Tibial nerve (tissue), 4 donors: Measurements from ENCODE around the gene IFNAR2. TPM values are rescaled to one million over a fixed set of nuclear protein-coding genes. Genes with fewer than 3 reads are reported as not detected.
"Not testable (repeated sequence)": the region's sequence is repeated elsewhere in the genome, so short reads cannot be mapped to it uniquely, and the experiment has no call there.

Experiments used
- DNase-seq, 2 donors: peaks; one replicate each; pipeline ENCODE4 v3.0.0-alpha.2; 2019; ENCODE audit warnings: low spot score in 2 of 2
- H3K27ac ChIP-seq, 4 donors: fragments of 200-600 bp; sonication (generic) in 3 of 4; one replicate each; pipeline ENCODE4 v1.5.1; 2017 to 2019; ENCODE audit warnings: mild to moderate bottlenecking in 1 of 4
- H3K27me3 ChIP-seq, 2 donors: fragments of 200-600 bp; sonication (generic) in 1 of 2; one replicate each; pipeline versions ENCODE4 v1.5.1 to v1.6.0; 2017 to 2019
- H3K36me3 ChIP-seq, 3 donors: fragments of 200-600 bp; sonication (generic); one replicate each; pipeline ENCODE4 v1.5.1; 2018 to 2019
- H3K4me1 ChIP-seq, 4 donors: fragments of 200-600 bp; sonication (generic) in 3 of 4; one replicate each; pipeline ENCODE4 v1.5.1; 2017 to 2019
- H3K4me3 ChIP-seq, 4 donors: fragments of 200-600 bp; sonication (generic) in 3 of 4; one replicate each; pipeline ENCODE4 v1.5.1; 2017 to 2019; ENCODE audit warnings: mild to moderate bottlenecking in 1 of 4, moderate library complexity in 1 of 4
- H3K9me3 ChIP-seq, 4 donors: fragments of 200-600 bp; sonication (generic) in 3 of 4; one replicate each; pipeline ENCODE4 v1.5.1; 2017 to 2019
- EP300 ChIP-seq, 2 donors: sonication (generic); formaldehyde crosslinking; IDR thresholded peaks; one replicate each; pipeline ENCODE4 v1.6.1; 2017; ENCODE audit warnings: antibody characterized with exemption in 2 of 2, mild to moderate bottlenecking in 1 of 2
- POLR2A ChIP-seq, 2 donors: fragments of 450-650 bp; IDR thresholded peaks; one replicate each; pipeline ENCODE4 v1.6.1; 2017; ENCODE audit warnings: antibody characterized with exemption in 2 of 2, mild to moderate bottlenecking in 2 of 2, moderate library complexity in 2 of 2
- WGBS, 2 donors: methylation state at CpG; one replicate each; pipeline ENCODE4 v1.1.5; 2018; 5-methylcytosine and 5-hydroxymethylcytosine counted together
- total RNA-seq, 4 donors: library from RNA; depleted of rRNA; stranded (reverse); fragments of >200 nt; gene quantifications; one replicate each; pipeline ENCODE4 v1.1.0, GENCODE V29; 2016
- TF ChIP-seq, protein P1 (sequence below), 5 experiments: fragments of 200-600 bp in 3 of 5; fragments of 450-650 bp in 2 of 5; sonication (generic) in 3 of 5; IDR thresholded peaks; one replicate each; pipeline ENCODE4 v1.5.1; 2016 to 2019; ENCODE audit warnings: antibody characterized with exemption in 5 of 5, mild to moderate bottlenecking in 3 of 5, moderate library complexity in 2 of 5

The IFNAR2 gene
- total RNA-seq, 4 donors from 2014 or later, result 12.3 to 47.4 (median 29.4) TPM

- H3K27me3 ChIP-seq, result no peaks in the 10 kb centered on the region
- H3K4me1 ChIP-seq, result peaks cover 0 to 63% (median 25%) of the 10 kb centered on the region in 4 donors
- peaks cover 0 to 14% (median 0%) of the 10 kb centered on the region in 3 donors for H3K36me3 ChIP-seq
- no peaks in the 10 kb centered on the region for H3K9me3 ChIP-seq
- 81 to 86% methylated on average over 7 of the region's 7 CpGs for WGBS, 2 donors
- no peak for DNase-seq
- H3K27ac ChIP-seq, result no peak overlapping the region
- TF ChIP-seq, protein P1, sequence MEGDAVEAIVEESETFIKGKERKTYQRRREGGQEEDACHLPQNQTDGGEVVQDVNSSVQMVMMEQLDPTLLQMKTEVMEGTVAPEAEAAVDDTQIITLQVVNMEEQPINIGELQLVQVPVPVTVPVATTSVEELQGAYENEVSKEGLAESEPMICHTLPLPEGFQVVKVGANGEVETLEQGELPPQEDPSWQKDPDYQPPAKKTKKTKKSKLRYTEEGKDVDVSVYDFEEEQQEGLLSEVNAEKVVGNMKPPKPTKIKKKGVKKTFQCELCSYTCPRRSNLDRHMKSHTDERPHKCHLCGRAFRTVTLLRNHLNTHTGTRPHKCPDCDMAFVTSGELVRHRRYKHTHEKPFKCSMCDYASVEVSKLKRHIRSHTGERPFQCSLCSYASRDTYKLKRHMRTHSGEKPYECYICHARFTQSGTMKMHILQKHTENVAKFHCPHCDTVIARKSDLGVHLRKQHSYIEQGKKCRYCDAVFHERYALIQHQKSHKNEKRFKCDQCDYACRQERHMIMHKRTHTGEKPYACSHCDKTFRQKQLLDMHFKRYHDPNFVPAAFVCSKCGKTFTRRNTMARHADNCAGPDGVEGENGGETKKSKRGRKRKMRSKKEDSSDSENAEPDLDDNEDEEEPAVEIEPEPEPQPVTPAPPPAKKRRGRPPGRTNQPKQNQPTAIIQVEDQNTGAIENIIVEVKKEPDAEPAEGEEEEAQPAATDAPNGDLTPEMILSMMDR (IDR thresholded peaks at IDR 0.05), result no peak
- TF ChIP-seq POLR2A (IDR thresholded peaks at IDR 0.05) (no peak), EP300 (IDR thresholded peaks at IDR 0.05) (no peak)
- H3K4me3 ChIP-seq, result no peak overlapping the region
Measured at GRCh38 chr21:33238565-33239255, 9.0 kb downstream of the IFNAR2 start.

- H3K9me3 ChIP-seq, H3K4me3 ChIP-seq, DNase-seq, H3K27me3 ChIP-seq, H3K27ac ChIP-seq: not testable (repeated sequence)
- peaks cover 0 to 59% (median 23%) of the 10 kb centered on the region in 4 donors for H3K4me1 ChIP-seq
- peaks cover 0 to 20% (median 0%) of the 10 kb centered on the region in 3 donors for H3K36me3 ChIP-seq
Measured at GRCh38 chr21:33239559-33240127, 9.9 kb downstream of the IFNAR2 start.

- Histone ChIP-seq H3K27me3 (no peaks in the 10 kb centered on the region), H3K27ac (no peak overlapping the region), H3K36me3 (peaks cover 0 to 28% (median 6%) of the 10 kb centered on the region in 3 donors), H3K9me3 (no peaks in the 10 kb centered on the region), H3K4me1 (peaks cover 0 to 54% (median 20%) of the 10 kb centered on the region in 4 donors), H3K4me3 (no peak overlapping the region)
- TF ChIP-seq POLR2A (IDR thresholded peaks at IDR 0.05), result no peak
- TF ChIP-seq EP300 (IDR thresholded peaks at IDR 0.05), result no peak
- TF ChIP-seq, protein P1 (IDR thresholded peaks at IDR 0.05), result no peak
- no peak for DNase-seq
- 97 to 98% methylated on average over 2 of the region's 2 CpGs for WGBS, 2 donors
Measured at GRCh38 chr21:33240404-33240803, 10.7 kb downstream of the IFNAR2 start.

- no peak for DNase-seq
- H3K27me3 ChIP-seq, result no peaks in the 10 kb centered on the region
- H3K4me3 ChIP-seq, result no peak overlapping the region
- H3K4me1 ChIP-seq, result peaks cover 0 to 42% (median 16%) of the 10 kb centered on the region in 4 donors
- H3K9me3 ChIP-seq, result no peaks in the 10 kb centered on the region
- no peak overlapping the region for H3K27ac ChIP-seq
- WGBS, 2 donors, result 92 to 98% methylated on average over 2 of the region's 2 CpGs
- TF ChIP-seq, protein P1 (IDR thresholded peaks at IDR 0.05), result no peak
- TF ChIP-seq POLR2A (IDR thresholded peaks at IDR 0.05), result no peak
- TF ChIP-seq EP300 (IDR thresholded peaks at IDR 0.05), result no peak
- H3K36me3 ChIP-seq, result peaks cover 2 to 42% (median 7%) of the 10 kb centered on the region in 3 donors
Measured at GRCh38 chr21:33241846-33242245, 12.1 kb downstream of the IFNAR2 start.

GRCh38 chr21:33242846-33243245 is 13.1 kb downstream of the IFNAR2 start:
- H3K36me3 ChIP-seq, result peaks cover 4 to 52% (median 7%) of the 10 kb centered on the region in 3 donors
- H3K27ac ChIP-seq, H3K9me3 ChIP-seq, H3K27me3 ChIP-seq, DNase-seq, H3K4me3 ChIP-seq: not testable (repeated sequence)
- H3K4me1 ChIP-seq, result peaks cover 0 to 33% (median 12%) of the 10 kb centered on the region in 4 donors
- WGBS, 2 donors, result 94 to 97% methylated on average over 8 of the region's 8 CpGs

DNA sequence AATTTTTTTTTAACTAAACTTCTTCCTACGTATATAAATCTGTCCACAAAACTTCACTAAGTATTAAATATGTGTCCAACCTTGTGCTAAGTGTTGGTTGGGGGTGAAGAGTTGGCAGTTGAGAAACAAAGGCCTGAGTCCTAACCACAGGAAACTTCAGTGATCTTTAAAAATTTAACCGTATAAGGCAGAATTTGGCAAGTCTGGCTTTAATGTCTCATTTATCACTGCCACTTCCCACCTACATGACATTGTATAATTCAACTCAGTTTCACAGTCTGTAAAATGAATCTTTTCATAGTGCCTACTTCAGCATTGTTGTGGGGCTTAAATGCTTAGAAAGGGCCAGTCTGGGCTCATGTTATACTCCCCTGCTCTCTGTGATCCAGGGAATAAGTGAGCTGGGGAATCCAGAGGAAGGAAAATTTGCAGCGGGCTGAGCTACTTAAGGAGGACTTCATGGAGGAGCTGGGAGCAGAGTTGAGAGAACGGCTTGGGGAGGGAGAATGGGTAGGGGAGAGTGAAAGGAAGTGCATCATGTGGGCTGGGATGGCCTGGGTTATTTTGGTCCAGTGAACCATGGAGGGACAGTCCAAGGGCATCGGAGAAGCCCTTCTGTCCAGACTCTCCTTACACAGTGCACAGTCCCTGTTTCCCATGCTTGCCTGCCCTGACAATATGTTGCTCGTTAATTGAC is 14.5 kb downstream of the IFNAR2 start:
- H3K36me3 ChIP-seq, result peaks cover 7 to 65% (median 8%) of the 10 kb centered on the region in 3 donors
- no peak overlapping the region for H3K4me3 ChIP-seq
- 55 to 60% methylated on average over 6 of the region's 6 CpGs for WGBS, 2 donors
- peaks cover 0 to 19% (median 4%) of the 10 kb centered on the region in 4 donors for H3K4me1 ChIP-seq
- TF ChIP-seq, protein P1 (IDR thresholded peaks at IDR 0.05), result no peak
- H3K9me3 ChIP-seq, result no peaks in the 10 kb centered on the region
- no peaks in the 10 kb centered on the region for H3K27me3 ChIP-seq
- no peak for DNase-seq
- H3K27ac ChIP-seq, result peak overlapping the region in 1 of 4 donors; percentile 26
